Cardiac atrium fibroblast (primary cell): ENCODE results near the gene NUBP2. TPM values are rescaled to one million over a fixed set of nuclear protein-coding genes. Genes with fewer than 3 reads are reported as not detected.

Experiments used
- total RNA-seq: library from RNA; depleted of rRNA; stranded (reverse); fragments of >200 nt; gene quantifications from 2 replicates; pipeline ENCODE4 v1.2.3, GENCODE V29; 2015

NUBP2 gene, protein sequence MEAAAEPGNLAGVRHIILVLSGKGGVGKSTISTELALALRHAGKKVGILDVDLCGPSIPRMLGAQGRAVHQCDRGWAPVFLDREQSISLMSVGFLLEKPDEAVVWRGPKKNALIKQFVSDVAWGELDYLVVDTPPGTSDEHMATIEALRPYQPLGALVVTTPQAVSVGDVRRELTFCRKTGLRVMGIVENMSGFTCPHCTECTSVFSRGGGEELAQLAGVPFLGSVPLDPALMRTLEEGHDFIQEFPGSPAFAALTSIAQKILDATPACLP
- total RNA-seq: 64.0 and 92.1 TPM in 2 replicates

DNA sequence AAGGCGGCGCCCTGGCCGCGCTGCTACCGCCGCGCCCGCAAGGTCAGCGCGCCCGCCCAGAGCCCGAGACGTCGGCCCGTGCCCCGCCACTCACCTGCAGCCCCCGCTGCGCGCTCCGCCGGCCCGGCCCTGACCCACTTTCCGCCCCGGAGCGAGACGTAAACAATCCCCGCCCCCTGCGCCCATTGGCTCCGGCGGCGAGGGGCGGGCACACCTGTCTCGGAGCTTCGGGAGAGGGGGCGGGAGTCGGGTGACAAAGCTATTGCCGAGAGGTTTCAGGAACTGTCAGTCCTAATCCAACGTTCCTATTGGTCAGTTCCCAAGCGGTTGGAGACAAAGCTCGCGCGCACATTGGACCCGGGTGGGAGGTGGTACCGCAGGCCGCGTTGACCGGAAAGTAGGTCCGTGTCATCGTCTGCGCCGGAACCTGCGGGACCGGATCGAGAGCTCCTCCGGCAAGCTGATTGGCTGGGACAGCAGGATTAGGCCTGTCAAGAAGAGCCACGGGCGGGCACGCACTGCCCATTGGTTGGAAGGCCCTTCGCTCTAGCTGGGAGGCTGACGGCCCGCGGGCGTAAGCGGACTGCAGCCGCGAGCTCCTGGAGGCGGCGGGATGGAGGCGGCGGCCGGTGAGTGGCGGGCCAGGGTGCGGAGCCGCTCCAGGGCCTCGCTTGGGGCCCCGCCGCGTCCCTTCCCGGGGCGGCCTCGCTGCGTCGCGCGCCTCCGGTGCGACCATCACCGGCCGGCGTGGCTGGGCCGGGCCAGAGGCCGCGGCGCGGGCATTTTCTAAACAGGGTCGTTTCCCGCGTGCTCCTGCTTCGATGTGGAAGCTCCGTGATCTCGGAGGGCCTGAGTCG is at the start of gene NUBP2, which contains the start of gene SPSB3:
NUBP2 (plus strand) TSS at position 553 of the 857 bp plus-strand sequence; CDS start at position 614, 61 bp downstream.
SPSB3 (minus strand) TSS at position 164 of the 857 bp plus-strand sequence. CDS start 1,088 bp downstream, outside the sequence.

GRCh38 chr16:1771188-1771863 is 11.4 kb upstream of the NUBP2 start, which contains the start of gene NME3:
TSS of gene NME3 (minus strand) at chr16:1771543. CDS start at chr16:1771534, 9 bp downstream.

DNA sequence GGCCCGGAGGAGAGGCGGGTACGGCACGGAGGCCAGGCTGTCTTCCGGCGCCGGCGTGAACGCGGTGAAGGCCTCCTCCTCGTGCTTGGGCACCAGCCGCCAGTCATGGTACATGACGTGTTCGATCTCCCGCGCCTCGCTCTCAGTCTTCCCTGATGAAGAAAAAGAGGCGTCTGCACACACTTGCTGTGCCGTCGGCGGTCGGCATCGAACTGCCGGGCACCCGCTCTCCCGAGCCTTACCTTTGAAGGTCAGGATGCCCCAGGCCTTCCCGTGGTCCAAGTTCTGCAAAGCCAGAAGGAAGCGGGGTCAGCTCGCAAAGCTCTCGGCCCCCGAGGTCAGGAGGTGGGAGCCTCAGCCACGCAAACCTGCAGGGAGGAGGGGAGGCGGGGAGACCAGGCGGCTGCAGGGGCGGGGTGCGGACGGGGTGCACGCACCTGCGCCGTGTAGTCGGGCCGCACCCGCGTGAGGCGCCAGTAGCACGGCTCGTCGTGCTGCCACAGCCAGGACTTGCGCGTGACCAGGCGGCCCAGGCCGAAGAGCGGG is 10.3 kb upstream of the NUBP2 start, which contains the start of gene EME2:
EME2 (plus strand) TSS at position 449 of the 546 bp plus-strand sequence. CDS start 418 bp downstream, outside the sequence.

DNA sequence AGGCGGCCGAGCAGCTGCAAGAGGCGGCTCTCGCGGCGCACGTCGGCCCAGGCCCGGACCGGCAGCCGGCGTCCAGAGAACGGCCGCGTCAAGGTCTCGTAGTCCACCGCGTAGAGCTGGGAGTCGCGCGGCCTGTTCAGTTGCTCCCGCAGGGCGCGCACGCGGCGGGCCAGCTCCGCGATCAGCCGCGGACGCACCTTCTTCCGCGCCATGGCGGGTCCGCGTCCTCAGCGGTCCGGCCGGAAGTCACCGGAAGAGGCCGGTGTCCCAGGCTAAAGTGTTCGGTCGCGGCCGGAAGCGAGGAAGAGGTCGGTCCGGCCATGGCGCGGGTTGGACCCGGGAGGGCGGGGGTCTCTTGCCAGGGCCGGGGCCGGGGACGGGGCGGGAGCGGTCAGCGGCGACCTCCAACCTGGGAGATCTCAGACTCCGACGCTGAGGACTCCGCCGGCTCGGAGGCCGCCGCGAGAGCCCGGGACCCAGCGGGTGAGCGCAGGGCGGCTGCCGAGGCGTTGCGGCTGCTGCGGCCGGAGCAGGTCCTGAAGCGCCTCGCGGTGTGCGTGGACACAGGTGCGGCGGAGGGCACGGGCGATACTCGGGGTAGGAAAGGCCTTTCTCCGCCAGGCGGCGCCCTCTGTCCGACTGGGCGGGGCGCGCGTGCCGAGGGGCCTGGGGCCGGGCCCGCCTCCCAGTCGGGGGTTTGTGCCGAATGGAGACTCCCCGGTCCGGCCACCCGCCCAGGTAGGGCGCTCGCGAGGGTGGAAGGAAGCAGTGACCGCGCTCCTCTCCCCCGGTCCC is 9.7 kb upstream of the NUBP2 start, which contains the start of gene MRPS34:
MRPS34 (minus strand) TSS at position 227 of the 795 bp plus-strand sequence; CDS start at position 212, 15 bp downstream.

DNA sequence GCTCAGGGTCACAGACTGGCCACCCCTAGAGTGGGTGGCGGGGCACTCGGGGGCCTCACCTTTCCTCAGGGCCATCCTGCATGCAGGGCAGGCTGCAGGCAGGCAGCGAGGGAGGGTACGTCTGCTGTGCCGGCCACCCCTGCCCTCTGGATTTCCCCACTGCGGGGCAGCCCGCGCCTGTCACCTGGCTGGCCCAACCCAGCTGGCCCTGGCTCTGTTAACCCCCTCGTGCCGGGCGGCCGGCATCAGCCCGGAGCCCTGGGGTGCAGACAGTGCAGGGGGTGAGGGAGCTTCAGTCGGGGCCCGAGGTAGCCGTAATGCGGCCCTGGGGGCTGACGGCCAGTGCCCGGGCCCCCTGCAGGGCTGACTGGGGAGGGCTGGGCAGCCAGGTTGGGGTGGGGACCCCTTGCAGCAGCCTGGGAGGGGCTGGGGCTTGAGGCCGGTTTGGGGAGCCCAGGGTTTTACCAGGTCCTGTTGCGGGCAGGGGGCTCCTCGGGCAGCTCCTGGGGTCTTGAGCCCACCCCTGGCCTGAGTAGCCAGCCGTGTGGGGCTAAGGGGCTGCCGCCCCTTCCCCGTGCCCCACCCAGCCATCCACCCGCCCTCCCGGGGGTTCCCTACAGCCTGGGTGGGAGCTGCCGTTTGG is 10.9 kb downstream of the NUBP2 start, which contains the start of gene IGFALS:
IGFALS (minus strand) TSS at position 128 of the 643 bp plus-strand sequence; CDS start at position 75, 53 bp downstream.

DNA sequence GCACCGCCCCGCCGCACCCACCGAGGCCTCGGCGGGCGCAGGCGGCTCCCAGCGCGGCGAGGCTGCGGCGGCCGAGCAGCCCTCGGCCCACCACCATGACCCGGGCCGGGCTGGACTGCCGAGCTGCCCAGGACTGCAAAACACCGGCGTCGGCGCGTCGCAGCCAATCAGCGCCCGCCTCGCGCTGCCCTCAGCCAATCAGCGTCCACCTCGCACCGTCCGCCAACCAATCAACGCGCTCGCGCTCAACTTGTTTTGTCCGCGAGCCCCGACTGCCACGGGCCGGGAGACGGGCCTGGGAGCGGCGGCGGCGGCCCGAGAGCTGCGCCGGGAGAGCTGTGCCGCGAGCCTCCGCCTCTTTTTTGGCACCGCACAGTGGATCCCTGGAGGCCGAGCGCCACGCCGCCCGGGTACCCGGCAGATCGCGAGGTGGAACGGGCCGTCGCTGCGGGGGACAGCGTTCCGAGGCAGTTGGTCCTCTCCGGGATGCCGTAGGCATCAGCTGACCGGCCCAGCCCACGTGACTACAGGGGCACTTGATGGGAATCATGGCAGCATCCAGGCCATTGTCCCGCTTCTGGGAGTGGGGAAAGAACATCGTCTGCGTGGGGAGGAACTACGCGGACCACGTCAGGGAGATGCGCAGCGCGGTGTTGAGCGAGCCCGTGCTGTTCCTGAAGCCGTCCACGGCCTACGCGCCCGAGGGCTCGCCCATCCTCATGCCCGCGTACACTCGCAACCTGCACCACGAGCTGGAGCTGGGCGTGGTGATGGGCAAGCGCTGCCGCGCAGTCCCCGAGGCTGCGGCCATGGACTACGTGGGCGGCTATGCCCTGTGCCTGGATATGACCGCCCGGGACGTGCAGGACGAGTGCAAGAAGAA is 44.2 kb downstream of the NUBP2 start, which contains the start of the genes FAHD1 and HAGH:
FAHD1 (plus strand) TSS at position 516 of the 883 bp plus-strand sequence; CDS start at position 549, 33 bp downstream.
HAGH (minus strand) TSS at position 135 of the 883 bp plus-strand sequence; CDS start at position 97, 38 bp downstream.

Other genes starting within 250 kb of the NUBP2 start
- 28.8 and 34.3 TPM in 2 replicates for gene TMEM204, start 249.3 kb upstream of the NUBP2 start, total RNA-seq
- 9.4 and 12.0 TPM in 2 replicates for gene IFT140, start 170.9 kb upstream of the NUBP2 start, total RNA-seq
- gene CRAMP1, start 170.6 kb upstream of the NUBP2 start, total RNA-seq: 6.7 and 11.2 TPM in 2 replicates
- 35.2 and 51.1 TPM in 2 replicates for gene JPT2, start 104.7 kb upstream of the NUBP2 start, total RNA-seq
- 18.5 and 31.4 TPM in 2 replicates for gene MAPK8IP3, start 76.8 kb upstream of the NUBP2 start, total RNA-seq
- 70.0 and 79.8 TPM in 2 replicates for gene NME3, start 11.4 kb upstream of the NUBP2 start, total RNA-seq
- 3.1 and 4.5 TPM in 2 replicates for gene EME2, start 10.2 kb upstream of the NUBP2 start, total RNA-seq
- 65.7 and 84.4 TPM in 2 replicates for gene MRPS34, start 9.8 kb upstream of the NUBP2 start, total RNA-seq
- gene SPSB3, start 389 bp upstream of the NUBP2 start, total RNA-seq: 30.1 and 36.5 TPM in 2 replicates
- gene IGFALS, start 10.7 kb downstream of the NUBP2 start, total RNA-seq: not detected in 2 replicates
- 66.8 and 85.2 TPM in 2 replicates for gene HAGH, start 43.9 kb downstream of the NUBP2 start, total RNA-seq
- 35.6 and 42.2 TPM in 2 replicates for gene FAHD1, start 44.2 kb downstream of the NUBP2 start, total RNA-seq
- 0.18 TPM in 1 of 2 replicates, not detected in the other for gene MEIOB, start 89.2 kb downstream of the NUBP2 start, total RNA-seq
- gene HS3ST6, start 135.5 kb downstream of the NUBP2 start, total RNA-seq: not detected in 2 replicates
- gene MSRB1, start 160.2 kb downstream of the NUBP2 start, total RNA-seq: 11.8 and 13.7 TPM in 2 replicates
- not detected in 2 replicates for gene RPL3L, start 171.7 kb downstream of the NUBP2 start, total RNA-seq
- gene NDUFB10, start 176.6 kb downstream of the NUBP2 start, total RNA-seq: 216 and 235 TPM in 2 replicates
- gene RPS2, start 181.9 kb downstream of the NUBP2 start, total RNA-seq: 2,750 and 3,500 TPM in 2 replicates
- gene RNF151, start 183.9 kb downstream of the NUBP2 start, total RNA-seq: not detected in 2 replicates
- gene TBL3, start 189.1 kb downstream of the NUBP2 start, total RNA-seq: 45.9 and 50.2 TPM in 2 replicates
- 0.32 TPM in 1 of 2 replicates, not detected in the other for gene NOXO1, start 198.5 kb downstream of the NUBP2 start, total RNA-seq
- gene GFER, start 201.2 kb downstream of the NUBP2 start, total RNA-seq: 16.2 and 45.2 TPM in 2 replicates
- 5.2 and 6.6 TPM in 2 replicates for gene SYNGR3, start 207.0 kb downstream of the NUBP2 start, total RNA-seq
- gene ZNF598, start 226.9 kb downstream of the NUBP2 start, total RNA-seq: 29.2 and 39.2 TPM in 2 replicates
- gene NPW, start 236.8 kb downstream of the NUBP2 start, total RNA-seq: 1.6 TPM in 1 of 2 replicates, not detected in the other
- 116 and 122 TPM in 2 replicates for gene NHERF2, start 243.9 kb downstream of the NUBP2 start, total RNA-seq